Peyer's patch (tissue), 4 donors: ENCODE measurements around the gene CELF2.

Experiments used
- CTCF ChIP-seq, 6 experiments: fragments of 450-650 bp in 4 of 6; fragments of 200-600 bp in 2 of 6; sonication (generic) in 1 of 6; IDR thresholded peaks; one replicate each; pipeline ENCODE4 v1.5.1; 2017 to 2019; ENCODE audit warnings: antibody characterized with exemption in 6 of 6, mild to moderate bottlenecking in 3 of 6, moderate library complexity in 1 of 6
- POLR2A ChIP-seq, 2 donors: fragments of 450-650 bp; IDR thresholded peaks; one replicate each; pipeline ENCODE4 v1.5.1; 2017; ENCODE audit warnings: antibody characterized with exemption in 2 of 2, mild to moderate bottlenecking in 2 of 2, moderate library complexity in 2 of 2

GRCh38 chr10:11006428-11006825 is 11.2 kb upstream of the CELF2 start:
- TF ChIP-seq CTCF (IDR thresholded peaks at IDR 0.05) (no peak), POLR2A (IDR thresholded peaks at IDR 0.05) (no peak)
